HUES64 (cell line): Measurements from ENCODE around the gene C10orf90.

Source experiments
- H3K27ac ChIP-seq: 2 replicates; pipeline ENCODE4 v1.7.0; 2013; ENCODE audit warnings: low read depth, low read length, inconsistent platforms
- H3K27me3 ChIP-seq: 2 replicates; pipeline ENCODE4 v1.6.1; 2013; ENCODE audit warnings: mild to moderate bottlenecking, low read length; ENCODE audit not compliant: insufficient read depth
- H3K36me3 ChIP-seq: 2 replicates; pipeline ENCODE4 v1.6.1; 2013; ENCODE audit warnings: mild to moderate bottlenecking, low read length; ENCODE audit not compliant: insufficient read depth
- H3K4me1 ChIP-seq: 2 replicates; pipeline ENCODE4 v1.6.1; 2013; ENCODE audit warnings: mild to moderate bottlenecking, low read length, moderate library complexity; ENCODE audit not compliant: insufficient read depth
- H3K4me3 ChIP-seq: 2 replicates; pipeline ENCODE4 v1.5.1; 2013; ENCODE audit warnings: mild to moderate bottlenecking, low read length, moderate library complexity
- H3K9ac ChIP-seq: 2 replicates; pipeline ENCODE4 v1.6.1; 2013; ENCODE audit warnings: mild to moderate bottlenecking, low read depth, low read length
- H3K9me3 ChIP-seq: 2 replicates; pipeline ENCODE4 v1.6.1; 2013; ENCODE audit warnings: low read depth, low read length; ENCODE audit not compliant: insufficient read depth
- WGBS: fragments of 150-250, 120-280 bp; methylation state at CpG from one replicate; pipeline ENCODE4 v1.1.7; 2013; ENCODE audit warnings: missing lambda C conversion rate; 5-methylcytosine and 5-hydroxymethylcytosine counted together

The C10orf90 gene

DNA sequence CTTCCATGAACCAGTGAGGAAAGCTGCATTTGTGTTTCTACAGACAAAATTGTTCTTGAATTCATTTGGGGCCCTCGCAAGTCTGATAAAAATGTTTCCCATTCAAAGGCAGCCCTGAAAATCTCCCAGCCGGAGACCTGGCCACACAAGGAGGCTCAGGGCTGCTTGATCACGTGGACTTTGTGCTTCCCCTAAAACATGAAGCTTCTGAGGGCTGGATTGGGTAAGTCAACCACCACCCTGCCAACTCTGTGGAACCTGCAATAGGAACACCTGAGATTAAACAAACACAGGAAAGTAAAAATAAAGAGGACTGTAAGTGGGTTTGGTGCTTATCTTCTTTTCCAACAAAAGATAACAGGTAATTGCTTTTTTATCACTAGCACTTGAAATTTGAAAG lies 133.8 kb downstream of the C10orf90 start:
- Histone ChIP-seq H3K4me3 (no peak overlapping the region), H3K36me3 (no peaks in the 10 kb centered on the region), H3K9me3 (no peaks in the 10 kb centered on the region), H3K27ac (no peak overlapping the region), H3K9ac (no peak overlapping the region), H3K27me3 (no peaks in the 10 kb centered on the region), H3K4me1 (no peaks in the 10 kb centered on the region)
- 92% methylated on average over 3 of the region's 3 CpGs for WGBS

DNA sequence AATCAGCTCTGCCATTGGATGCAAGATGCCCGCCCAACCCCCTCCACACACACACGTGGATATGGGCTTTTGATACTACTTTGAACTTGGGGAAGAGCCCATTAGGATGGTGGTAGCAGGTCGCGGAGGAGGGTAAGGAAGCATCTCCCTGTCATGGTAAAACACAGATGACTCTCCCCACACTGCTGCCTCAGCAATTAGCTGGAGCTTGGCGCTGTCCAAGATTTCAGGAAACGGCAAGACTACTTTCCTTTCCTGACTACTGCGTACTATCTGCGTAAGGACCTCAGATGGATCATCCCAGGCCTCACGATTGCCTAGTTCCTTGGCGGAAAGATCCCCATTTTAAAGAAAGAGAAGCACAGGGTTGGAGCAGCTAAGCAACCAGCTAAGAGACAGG lies 134.3 kb downstream of the C10orf90 start:
- Histone ChIP-seq H3K27ac (no peak overlapping the region), H3K9me3 (no peaks in the 10 kb centered on the region), H3K4me3 (no peak overlapping the region), H3K9ac (no peak overlapping the region), H3K27me3 (no peaks in the 10 kb centered on the region), H3K36me3 (no peaks in the 10 kb centered on the region), H3K4me1 (no peaks in the 10 kb centered on the region)
- 87% methylated on average over 9 of the region's 10 CpGs for WGBS

DNA sequence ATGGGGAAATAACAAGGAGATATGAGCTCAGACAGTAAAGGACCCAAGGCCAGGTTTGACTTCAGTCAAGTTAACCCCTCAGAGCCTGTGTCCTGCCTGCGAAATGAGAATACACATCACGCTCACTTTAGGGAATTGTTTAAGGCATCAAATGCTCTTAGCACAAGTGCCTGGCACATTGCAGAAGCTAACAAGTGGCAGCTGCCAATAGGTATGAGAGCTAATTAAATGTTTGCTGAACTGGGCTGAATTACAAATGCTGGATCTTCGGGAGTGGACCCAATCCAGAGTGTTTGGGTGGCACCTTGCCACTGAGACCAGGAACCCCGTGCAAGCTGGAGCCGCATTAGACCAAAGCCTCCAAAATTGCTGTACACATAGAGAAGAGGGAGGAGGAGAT lies 136.8 kb downstream of the C10orf90 start:
- H3K27me3 ChIP-seq = no peaks in the 10 kb centered on the region
- H3K36me3 ChIP-seq = no peaks in the 10 kb centered on the region
- no peak overlapping the region for H3K27ac ChIP-seq
- H3K4me3 ChIP-seq = no peak overlapping the region
- 96% methylated on average over 5 of the region's 5 CpGs for WGBS
- no peaks in the 10 kb centered on the region for H3K4me1 ChIP-seq
- H3K9ac ChIP-seq = no peak overlapping the region
- no peaks in the 10 kb centered on the region for H3K9me3 ChIP-seq

DNA sequence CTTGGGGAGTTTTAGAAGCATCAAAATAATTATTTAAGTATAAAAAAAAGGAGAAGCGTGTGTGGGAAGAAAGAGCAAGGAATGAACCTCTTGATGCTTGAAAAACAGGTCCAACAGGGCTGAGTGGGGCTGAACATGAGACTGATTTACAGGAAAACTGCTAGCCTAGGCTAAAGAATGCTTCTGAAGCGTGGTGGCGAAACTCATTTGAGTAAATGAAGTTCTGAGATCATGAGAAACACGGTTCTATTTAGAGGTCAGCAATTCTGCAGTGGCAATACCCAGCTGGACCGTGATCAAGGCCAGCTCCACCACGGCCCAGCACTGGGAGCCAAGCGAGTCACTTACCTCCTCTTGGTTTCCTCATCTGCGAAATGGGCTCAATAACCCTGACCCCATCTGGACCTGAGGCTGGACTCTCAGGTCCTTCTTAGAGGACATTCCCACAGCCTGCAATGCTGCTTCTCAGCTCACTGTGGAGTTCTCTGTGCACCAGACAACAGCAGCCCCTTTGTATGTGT lies 142.1 kb downstream of the C10orf90 start:
- WGBS = 94% methylated on average over 8 of the region's 8 CpGs
- Histone ChIP-seq H3K4me1 (no peaks in the 10 kb centered on the region), H3K4me3 (no peak overlapping the region), H3K9ac (no peak overlapping the region), H3K36me3 (no peaks in the 10 kb centered on the region), H3K27me3 (no peaks in the 10 kb centered on the region), H3K27ac (no peak overlapping the region), H3K9me3 (no peaks in the 10 kb centered on the region)

DNA sequence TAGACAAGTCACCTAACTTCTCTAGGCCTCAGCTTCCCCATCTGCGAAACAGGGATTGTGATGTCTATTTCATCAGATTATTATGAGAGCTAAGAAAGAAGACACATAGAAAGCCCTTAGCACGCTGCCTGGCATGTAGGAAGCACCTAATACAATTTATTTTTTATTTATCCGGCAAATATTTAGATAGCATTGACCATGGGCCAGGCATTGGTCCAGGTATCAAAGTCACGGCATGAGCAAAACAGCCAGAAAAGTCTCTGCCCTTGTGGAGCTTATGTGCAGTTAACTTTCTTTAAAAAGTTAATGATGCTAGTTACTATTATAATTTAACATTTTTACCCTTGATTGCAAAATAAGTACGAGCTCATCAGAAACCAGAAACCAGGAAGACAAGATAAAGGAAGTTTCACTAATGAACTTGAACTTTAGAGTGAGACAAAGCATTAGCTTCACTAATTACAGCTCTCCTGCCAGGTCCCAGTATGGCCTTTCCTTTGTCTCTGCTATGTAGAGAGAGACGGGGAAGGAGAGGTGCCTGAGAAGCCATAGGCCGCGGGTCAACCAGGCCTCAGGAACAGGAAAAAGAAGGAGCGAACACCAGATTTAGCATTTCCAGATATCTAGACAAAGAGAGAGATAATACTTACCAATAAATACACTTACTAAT lies 142.7 kb downstream of the C10orf90 start:
- Histone ChIP-seq H3K4me3 (no peak overlapping the region), H3K36me3 (no peaks in the 10 kb centered on the region), H3K9me3 (no peaks in the 10 kb centered on the region), H3K27me3 (no peaks in the 10 kb centered on the region), H3K9ac (no peak overlapping the region), H3K4me1 (no peaks in the 10 kb centered on the region), H3K27ac (no peak overlapping the region)
- WGBS = 86% methylated on average over 8 of the region's 9 CpGs

DNA sequence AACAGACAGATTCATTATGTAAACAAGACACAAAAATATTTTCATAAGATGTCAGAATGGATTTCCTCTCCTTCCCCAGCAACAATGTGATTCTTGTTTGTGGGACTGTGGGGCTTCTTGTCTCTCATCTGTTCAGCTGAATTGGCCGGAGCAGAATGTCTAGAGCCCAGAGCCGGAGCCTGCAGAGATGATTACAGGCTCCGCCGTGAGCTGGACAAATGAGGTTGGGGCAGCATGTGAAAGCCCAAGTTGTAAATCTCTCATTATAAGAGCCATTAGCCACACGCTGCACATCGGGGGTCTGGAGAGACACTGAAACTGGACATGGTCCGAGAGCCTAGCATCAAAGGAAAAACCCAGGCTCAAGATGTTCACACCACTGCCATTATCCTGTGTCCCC lies 145.2 kb downstream of the C10orf90 start:
- Histone ChIP-seq H3K9me3 (no peaks in the 10 kb centered on the region), H3K9ac (no peak overlapping the region), H3K4me1 (no peaks in the 10 kb centered on the region), H3K4me3 (no peak overlapping the region), H3K36me3 (no peaks in the 10 kb centered on the region), H3K27me3 (no peaks in the 10 kb centered on the region), H3K27ac (no peak overlapping the region)
- 93% methylated on average over 7 of the region's 7 CpGs for WGBS

DNA sequence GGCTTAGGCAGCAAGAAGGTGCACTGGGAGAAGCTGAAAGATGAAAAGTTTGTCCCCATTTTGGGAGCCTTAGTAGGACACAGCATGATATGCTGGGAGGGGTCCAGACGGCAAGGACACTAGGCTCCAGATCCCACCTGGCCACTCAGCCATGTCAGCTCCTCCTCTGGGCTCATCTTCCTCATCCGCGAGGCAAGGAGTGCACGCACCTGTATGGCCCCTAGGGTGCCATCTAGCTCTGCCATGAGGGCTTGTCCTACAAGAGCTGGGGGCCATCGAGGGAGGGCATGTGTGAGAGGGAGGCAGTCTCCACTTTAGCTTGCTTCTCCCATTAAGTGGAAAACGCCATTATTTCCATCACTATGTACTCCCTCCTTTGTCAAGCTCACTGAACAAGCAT lies 146.0 kb downstream of the C10orf90 start:
- no peak overlapping the region for H3K4me3 ChIP-seq
- H3K27ac ChIP-seq = no peak overlapping the region
- no peaks in the 10 kb centered on the region for H3K27me3 ChIP-seq
- WGBS = 73% methylated on average over 5 of the region's 6 CpGs
- H3K36me3 ChIP-seq = no peaks in the 10 kb centered on the region
- no peak overlapping the region for H3K9ac ChIP-seq
- no peaks in the 10 kb centered on the region for H3K4me1 ChIP-seq
- H3K9me3 ChIP-seq = no peaks in the 10 kb centered on the region

DNA sequence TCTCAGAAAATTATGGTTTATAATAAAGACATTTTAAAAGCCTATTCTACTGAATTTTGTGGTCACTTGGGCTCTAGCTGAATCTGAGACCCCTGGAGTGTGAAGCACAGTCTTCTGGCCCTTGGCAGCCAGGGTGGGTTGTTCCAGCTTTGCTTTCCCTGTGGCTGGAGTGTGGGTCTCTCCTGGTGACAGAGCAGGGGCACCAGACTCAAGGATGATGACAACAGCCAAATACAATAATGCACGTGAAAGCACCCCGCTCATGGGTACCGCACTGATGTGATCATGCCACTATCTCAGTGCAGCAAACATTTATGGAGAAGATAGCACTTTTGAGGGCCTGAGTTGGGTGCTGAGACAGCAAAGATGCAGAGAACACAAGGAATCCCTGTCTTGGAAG lies 147.4 kb downstream of the C10orf90 start:
- 63% methylated on average over 3 of the region's 3 CpGs for WGBS
- Histone ChIP-seq H3K9me3 (no peaks in the 10 kb centered on the region), H3K9ac (no peak overlapping the region), H3K4me1 (no peaks in the 10 kb centered on the region), H3K27ac (no peak overlapping the region), H3K4me3 (no peak overlapping the region), H3K27me3 (no peaks in the 10 kb centered on the region), H3K36me3 (no peaks in the 10 kb centered on the region)

DNA sequence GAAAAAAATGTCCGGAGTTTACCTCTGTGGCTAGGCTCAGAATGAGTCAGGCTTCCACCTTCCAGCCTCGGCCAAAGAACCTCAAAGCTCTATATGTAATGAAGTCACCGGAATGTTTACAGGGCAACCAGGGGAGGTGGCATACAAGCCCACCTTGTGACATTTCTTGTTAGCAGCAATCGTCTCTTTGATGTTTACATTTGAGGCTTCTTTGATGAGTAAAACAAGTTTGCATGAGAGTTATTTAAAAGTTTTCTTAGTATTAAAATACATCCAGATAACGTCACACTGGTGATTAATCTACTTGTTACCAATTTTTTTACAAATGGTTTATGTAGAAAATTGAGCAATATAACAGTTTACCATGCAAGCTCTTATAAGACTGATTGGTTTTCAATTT lies 149.1 kb downstream of the C10orf90 start:
- Histone ChIP-seq H3K9ac (no peak overlapping the region), H3K36me3 (no peaks in the 10 kb centered on the region), H3K27me3 (no peaks in the 10 kb centered on the region), H3K4me3 (no peak overlapping the region), H3K9me3 (no peaks in the 10 kb centered on the region), H3K4me1 (no peaks in the 10 kb centered on the region), H3K27ac (no peak overlapping the region)
- WGBS = 85% methylated on average over 4 of the region's 5 CpGs

DNA sequence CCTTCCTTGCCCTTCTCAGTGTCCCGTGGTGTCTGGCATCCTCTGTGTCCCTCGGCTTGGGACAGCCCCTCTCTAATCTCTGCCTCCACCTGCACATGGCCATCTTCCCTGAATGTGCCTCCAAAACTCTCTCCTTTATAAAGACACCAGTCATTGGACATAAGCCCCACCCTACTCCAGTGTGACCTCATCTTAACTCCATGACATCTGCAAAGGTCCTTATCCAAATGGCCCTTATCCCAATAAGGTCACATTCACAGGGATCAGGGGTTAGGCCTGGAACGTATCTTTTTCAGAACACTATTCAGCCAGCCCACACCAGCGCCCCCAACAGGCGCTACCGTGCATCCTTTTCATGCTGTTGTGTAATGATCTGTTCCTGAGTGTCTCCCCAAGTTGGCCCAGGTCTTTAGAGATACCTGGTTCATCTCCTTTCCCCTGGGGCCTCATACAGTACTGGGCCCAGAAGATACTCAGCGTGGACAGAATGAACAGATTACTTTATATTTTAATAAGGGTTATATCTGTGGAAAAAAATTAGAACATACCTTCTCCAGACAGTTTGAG lies 149.7 kb downstream of the C10orf90 start:
- Histone ChIP-seq H3K27me3 (no peaks in the 10 kb centered on the region), H3K9me3 (no peaks in the 10 kb centered on the region), H3K4me3 (no peak overlapping the region), H3K27ac (no peak overlapping the region), H3K9ac (no peak overlapping the region), H3K36me3 (no peaks in the 10 kb centered on the region), H3K4me1 (no peaks in the 10 kb centered on the region)
- WGBS = 95% methylated on average over 6 of the region's 7 CpGs

DNA sequence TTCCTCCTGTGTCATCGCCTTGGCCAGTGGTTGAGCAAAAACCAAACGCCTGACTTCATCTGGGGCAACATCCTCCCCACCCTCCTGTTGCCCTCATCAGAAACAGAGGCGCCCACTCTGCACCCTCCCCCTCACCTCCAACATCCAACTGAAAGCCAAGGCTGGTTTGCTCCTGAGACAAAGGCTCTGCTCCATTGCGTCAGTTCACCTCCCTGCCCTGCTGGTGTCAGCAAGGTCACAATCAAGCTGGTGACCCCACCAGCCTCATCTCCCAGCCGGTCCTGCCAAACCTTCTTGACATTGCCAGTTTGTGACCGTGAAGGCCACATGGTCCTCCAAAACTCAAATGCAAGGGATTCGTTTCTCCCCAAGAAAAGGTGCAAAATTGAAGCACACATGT lies 150.5 kb downstream of the C10orf90 start:
- Histone ChIP-seq H3K27me3 (no peaks in the 10 kb centered on the region), H3K36me3 (no peaks in the 10 kb centered on the region), H3K9me3 (no peaks in the 10 kb centered on the region), H3K9ac (no peak overlapping the region), H3K27ac (no peak overlapping the region), H3K4me3 (no peak overlapping the region), H3K4me1 (no peaks in the 10 kb centered on the region)
- WGBS = 92% methylated on average over 7 of the region's 7 CpGs

DNA sequence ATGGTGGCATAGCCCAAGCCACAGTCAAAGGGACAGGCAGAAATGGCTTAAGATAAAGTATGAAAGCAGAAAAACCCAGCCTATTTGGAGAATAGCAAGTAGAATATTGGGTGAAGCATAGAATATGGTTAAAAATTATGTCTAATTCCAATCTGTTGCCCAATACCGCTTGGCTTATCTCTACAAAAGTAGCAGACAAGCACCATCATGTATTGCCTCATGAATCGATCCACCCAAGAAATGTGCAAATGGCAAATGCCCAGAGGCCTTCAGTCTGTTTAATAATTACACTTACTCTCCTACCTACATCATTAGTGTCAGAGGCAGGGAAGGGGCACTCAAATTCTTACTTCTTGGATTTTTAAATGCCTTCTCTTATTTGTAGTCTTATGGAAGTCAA lies 151.3 kb downstream of the C10orf90 start:
- no peaks in the 10 kb centered on the region for H3K27me3 ChIP-seq
- H3K36me3 ChIP-seq = no peaks in the 10 kb centered on the region
- no peak overlapping the region for H3K9ac ChIP-seq
- H3K27ac ChIP-seq = no peak overlapping the region
- H3K9me3 ChIP-seq = no peaks in the 10 kb centered on the region
- no peaks in the 10 kb centered on the region for H3K4me1 ChIP-seq
- 93% methylated on average over 2 of the region's 2 CpGs for WGBS
- H3K4me3 ChIP-seq = no peak overlapping the region
